ENCODE measurements around the gene CADPS2.

GRCh38 chr7:122380992-122381391 lies 505.3 kb downstream of the CADPS2 start:
- TF ChIP-seq CREB1 (IDR thresholded peaks at IDR 0.05; ENCODE audit: low read depth) (no peak), TAF1 (IDR thresholded peaks at IDR 0.05; ENCODE audit: low read depth) (no peak), RAD21 (IDR thresholded peaks at IDR 0.05; ENCODE audit: low read depth) (no peak), FOXM1 (IDR thresholded peaks at IDR 0.05; ENCODE audit: borderline replicate concordance, low read depth) (no peak), TCF12 (IDR thresholded peaks at IDR 0.05; ENCODE audit: low read depth) (no peak), EP300 (IDR thresholded peaks at IDR 0.05; ENCODE audit: borderline replicate concordance) (no peak), NFIC (IDR thresholded peaks at IDR 0.05) (no peak), YY1 (IDR thresholded peaks at IDR 0.05; ENCODE audit: low read depth) (no peak), CEBPB (IDR thresholded peaks at IDR 0.05) (no peak)
